ENCODE measurements around the gene HIVEP3.

HIVEP3 gene

DNA sequence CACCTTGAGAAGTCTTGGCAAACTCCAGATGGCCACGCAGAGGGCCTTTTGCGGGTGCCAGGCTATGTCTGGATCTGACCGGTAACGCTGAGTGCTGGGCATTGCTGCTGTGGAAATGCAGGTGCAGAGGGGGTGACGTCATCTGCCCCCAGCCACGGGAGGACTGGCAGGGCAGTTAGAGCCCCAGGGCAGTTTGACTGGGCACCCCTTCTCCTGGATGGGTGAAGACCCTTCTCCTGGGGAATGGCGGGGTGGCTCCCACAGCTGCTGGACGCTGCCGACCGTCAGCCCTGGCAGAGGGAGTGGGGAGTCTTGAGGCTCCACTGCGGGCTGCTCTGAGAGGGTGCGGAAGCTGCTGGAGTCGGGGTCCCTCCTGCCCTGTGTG, 421.7 kb downstream of the HIVEP3 start:
- H3K27ac ChIP-seq (ENCODE audit: low read depth, low read length), result peak overlapping the region; percentile 89

DNA sequence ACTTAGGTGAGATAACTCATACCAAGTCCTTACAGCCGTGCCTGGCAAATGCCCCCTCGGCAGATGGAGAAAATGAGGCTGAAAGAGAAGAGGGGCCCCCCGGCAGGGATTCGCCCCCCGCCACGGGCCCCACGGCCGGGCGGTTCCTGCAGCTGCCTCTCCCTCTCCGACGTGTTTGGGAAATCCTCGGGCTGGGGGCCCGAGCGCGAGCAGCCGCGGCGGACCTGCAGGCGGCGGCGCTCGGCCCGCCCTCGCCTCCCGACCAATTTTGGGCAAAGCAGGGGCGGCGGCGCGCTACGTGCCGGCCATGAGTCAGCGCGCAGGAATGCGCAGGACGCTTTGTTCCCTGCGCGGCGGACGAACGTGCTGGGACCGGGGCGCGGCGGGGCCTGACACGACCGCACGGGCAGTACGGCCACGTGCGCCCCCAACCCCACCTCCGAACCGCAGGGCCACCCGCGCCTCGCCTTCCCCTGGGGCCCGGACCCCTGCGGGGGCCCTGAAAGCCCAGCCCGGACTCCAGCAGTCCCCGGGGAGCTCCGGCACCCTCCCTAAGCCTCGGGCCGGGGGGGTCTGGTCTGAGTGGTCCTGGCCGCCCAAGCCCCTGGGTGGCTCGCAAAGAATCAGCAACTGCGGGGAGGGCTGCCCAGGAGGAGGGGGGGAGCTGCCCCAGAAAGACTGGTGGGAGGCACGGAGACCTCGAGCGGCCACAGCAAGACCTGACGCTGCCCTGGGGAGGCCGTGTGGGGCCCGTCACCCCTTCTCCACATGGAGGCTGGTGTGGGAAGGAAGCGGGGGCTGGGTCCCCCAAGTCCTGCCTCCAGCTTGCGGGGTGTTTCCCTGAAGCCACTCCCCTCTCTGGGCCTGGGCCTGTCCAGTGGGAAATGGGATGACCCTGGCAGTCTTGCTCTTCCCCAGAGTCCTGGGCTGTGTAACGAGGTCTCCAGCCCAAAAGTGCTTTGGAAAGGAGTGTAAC, 422.4 kb downstream of the HIVEP3 start:
- Histone ChIP-seq H3K4me1 (ENCODE audit: control insufficient read depth, insufficient read depth, low read length) (peaks cover 16% of the 10 kb centered on the region), H3K9ac (ENCODE audit: low read depth, low read length) (peak overlapping the region; percentile 70), H3K4me3 (ENCODE audit: low read depth, low read length) (peak overlapping the region; percentile 36; the same call in 1 of the 2 replicates), H3K27me3 (ENCODE audit: control insufficient read depth, insufficient read depth, low read length) (peaks cover 12% of the 10 kb centered on the region; the same call in 1 of the 2 replicates), H3K9me3 (ENCODE audit: control insufficient read depth, insufficient read depth, low read length) (no peaks in the 10 kb centered on the region), H3K27ac (ENCODE audit: low read depth, low read length) (peak overlapping the region; percentile 89), H3K36me3 (ENCODE audit: control insufficient read depth, insufficient read depth, low read length) (no peaks in the 10 kb centered on the region)

More for the DNA sequence above, 421.7 kb downstream of the HIVEP3 start:
- no peaks in the 10 kb centered on the region for H3K36me3 ChIP-seq (ENCODE audit: control insufficient read depth, insufficient read depth, low read length)
- peaks cover 12% of the 10 kb centered on the region; the same call in 1 of the 2 replicates for H3K27me3 ChIP-seq (ENCODE audit: control insufficient read depth, insufficient read depth, low read length)
- H3K4me3 ChIP-seq (ENCODE audit: low read depth, low read length), result no peak overlapping the region
- H3K9me3 ChIP-seq (ENCODE audit: control insufficient read depth, insufficient read depth, low read length), result no peaks in the 10 kb centered on the region
- H3K4me1 ChIP-seq (ENCODE audit: control insufficient read depth, insufficient read depth, low read length), result peaks cover 16% of the 10 kb centered on the region
- no peak overlapping the region; the same call in 1 of the 2 replicates for H3K9ac ChIP-seq (ENCODE audit: low read depth, low read length)

DNA sequence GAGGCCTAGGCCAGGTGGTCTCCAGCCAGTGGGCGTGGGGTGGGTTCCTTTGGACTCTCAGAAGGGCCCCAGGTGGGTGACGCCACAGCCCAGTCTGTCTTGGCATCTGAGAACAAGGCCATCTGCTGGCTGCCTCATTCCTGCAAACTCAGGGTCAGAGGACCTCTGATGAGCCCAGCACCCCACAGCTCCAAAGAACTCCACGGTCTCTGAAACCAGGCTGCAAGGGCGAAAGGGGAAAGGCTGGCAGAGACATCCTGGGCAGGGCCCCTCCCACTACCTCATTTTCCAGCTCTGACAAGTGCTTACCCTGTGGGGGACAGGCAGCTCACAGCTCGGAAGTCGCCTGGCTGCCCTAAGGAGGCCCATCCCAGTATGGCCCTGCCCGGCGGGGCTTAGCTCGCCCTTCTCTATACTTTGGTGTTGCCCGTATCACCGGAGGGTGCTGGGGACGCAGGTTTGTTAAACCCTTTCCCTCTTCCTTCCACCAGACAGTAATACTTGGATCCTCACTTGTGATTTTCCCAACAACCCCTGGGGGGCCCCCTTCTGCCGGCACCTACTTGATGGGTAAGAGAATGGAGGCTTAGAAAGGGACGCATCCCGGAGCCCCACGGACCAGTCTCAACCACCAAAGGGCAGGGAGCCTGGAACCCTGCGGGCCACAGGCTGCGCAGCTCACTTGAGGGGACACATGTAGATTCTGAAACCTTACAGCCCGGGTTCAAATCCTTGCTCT, 423.3 kb downstream of the HIVEP3 start:
- peak overlapping the region; percentile 89 for H3K27ac ChIP-seq (ENCODE audit: low read depth, low read length)
- H3K27me3 ChIP-seq (ENCODE audit: control insufficient read depth, insufficient read depth, low read length), result peaks cover 12% of the 10 kb centered on the region; the same call in 1 of the 2 replicates
- peak overlapping the region; percentile 51 for H3K9ac ChIP-seq (ENCODE audit: low read depth, low read length)
- no peaks in the 10 kb centered on the region for H3K36me3 ChIP-seq (ENCODE audit: control insufficient read depth, insufficient read depth, low read length)
- no peaks in the 10 kb centered on the region for H3K9me3 ChIP-seq (ENCODE audit: control insufficient read depth, insufficient read depth, low read length)
- H3K4me1 ChIP-seq (ENCODE audit: control insufficient read depth, insufficient read depth, low read length), result peaks cover 16% of the 10 kb centered on the region
- peak overlapping the region; percentile 36; the same call in 1 of the 2 replicates for H3K4me3 ChIP-seq (ENCODE audit: low read depth, low read length)

GRCh38 chr1:41494351-41495209, 424.1 kb downstream of the HIVEP3 start:
- Histone ChIP-seq H3K4me1 (ENCODE audit: control insufficient read depth, insufficient read depth, low read length) (peaks cover 16% of the 10 kb centered on the region), H3K9me3 (ENCODE audit: control insufficient read depth, insufficient read depth, low read length) (no peaks in the 10 kb centered on the region), H3K9ac (ENCODE audit: low read depth, low read length) (no peak overlapping the region), H3K27me3 (ENCODE audit: control insufficient read depth, insufficient read depth, low read length) (peaks cover 12% of the 10 kb centered on the region; the same call in 1 of the 2 replicates), H3K36me3 (ENCODE audit: control insufficient read depth, insufficient read depth, low read length) (no peaks in the 10 kb centered on the region), H3K27ac (ENCODE audit: low read depth, low read length) (no peak overlapping the region), H3K4me3 (ENCODE audit: low read depth, low read length) (no peak overlapping the region)

DNA sequence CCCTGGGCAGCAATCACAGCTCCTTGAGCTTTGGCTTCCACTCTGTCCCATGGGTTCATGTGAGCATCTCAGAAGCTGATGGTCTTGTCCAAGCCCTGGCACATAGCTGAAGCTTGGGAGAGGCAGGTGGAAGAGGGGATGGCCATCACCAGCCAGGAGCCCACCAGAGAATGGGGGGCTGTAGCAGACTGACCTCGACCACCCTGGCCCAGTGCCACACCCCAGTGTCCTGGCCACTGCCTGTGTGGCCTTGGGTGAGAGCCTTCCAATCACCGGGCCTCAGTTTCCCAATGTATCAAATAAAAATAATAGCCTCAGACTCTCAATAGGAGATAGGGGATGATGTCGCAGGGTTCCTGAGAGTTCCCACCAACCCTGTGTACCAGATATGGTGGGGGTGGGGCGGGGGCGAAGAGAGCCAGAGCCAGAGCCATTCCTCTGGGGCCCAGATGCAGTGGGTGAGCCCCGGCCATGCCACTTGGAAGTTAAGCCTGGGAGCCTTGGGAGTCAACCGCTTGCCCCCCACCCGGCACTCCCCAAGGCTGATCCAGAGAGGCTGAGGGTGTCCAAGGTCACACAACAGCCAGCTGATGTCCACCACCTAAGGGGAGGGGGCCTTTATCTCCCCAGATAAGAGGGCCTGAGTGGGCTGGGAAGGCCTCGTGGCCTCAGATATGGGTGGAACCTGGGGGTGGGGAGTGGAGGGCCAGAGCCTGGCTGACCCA, 424.9 kb downstream of the HIVEP3 start:
- no peaks in the 10 kb centered on the region for H3K36me3 ChIP-seq (ENCODE audit: control insufficient read depth, insufficient read depth, low read length)
- H3K4me3 ChIP-seq (ENCODE audit: low read depth, low read length), result no peak overlapping the region
- no peak overlapping the region for H3K9ac ChIP-seq (ENCODE audit: low read depth, low read length)
- H3K9me3 ChIP-seq (ENCODE audit: control insufficient read depth, insufficient read depth, low read length), result no peaks in the 10 kb centered on the region
- peaks cover 12% of the 10 kb centered on the region for H3K27me3 ChIP-seq (ENCODE audit: control insufficient read depth, insufficient read depth, low read length)
- peaks cover 16% of the 10 kb centered on the region for H3K4me1 ChIP-seq (ENCODE audit: control insufficient read depth, insufficient read depth, low read length)
- no peak overlapping the region for H3K27ac ChIP-seq (ENCODE audit: low read depth, low read length)

GRCh38 chr1:41493117-41493536, 425.6 kb downstream of the HIVEP3 start:
- no peak overlapping the region for H3K27ac ChIP-seq (ENCODE audit: low read depth, low read length)
- H3K4me1 ChIP-seq (ENCODE audit: control insufficient read depth, insufficient read depth, low read length), result peaks cover 17% of the 10 kb centered on the region
- no peaks in the 10 kb centered on the region for H3K9me3 ChIP-seq (ENCODE audit: control insufficient read depth, insufficient read depth, low read length)
- H3K27me3 ChIP-seq (ENCODE audit: control insufficient read depth, insufficient read depth, low read length), result peaks cover 14% of the 10 kb centered on the region
- no peaks in the 10 kb centered on the region for H3K36me3 ChIP-seq (ENCODE audit: control insufficient read depth, insufficient read depth, low read length)
- no peak overlapping the region for H3K4me3 ChIP-seq (ENCODE audit: low read depth, low read length)
- no peak overlapping the region for H3K9ac ChIP-seq (ENCODE audit: low read depth, low read length)

GRCh38 chr1:41492341-41492848, 426.3 kb downstream of the HIVEP3 start:
- Histone ChIP-seq H3K9ac (ENCODE audit: low read depth, low read length) (no peak overlapping the region), H3K27ac (ENCODE audit: low read depth, low read length) (no peak overlapping the region), H3K4me1 (ENCODE audit: control insufficient read depth, insufficient read depth, low read length) (peaks cover 24% of the 10 kb centered on the region)

DNA sequence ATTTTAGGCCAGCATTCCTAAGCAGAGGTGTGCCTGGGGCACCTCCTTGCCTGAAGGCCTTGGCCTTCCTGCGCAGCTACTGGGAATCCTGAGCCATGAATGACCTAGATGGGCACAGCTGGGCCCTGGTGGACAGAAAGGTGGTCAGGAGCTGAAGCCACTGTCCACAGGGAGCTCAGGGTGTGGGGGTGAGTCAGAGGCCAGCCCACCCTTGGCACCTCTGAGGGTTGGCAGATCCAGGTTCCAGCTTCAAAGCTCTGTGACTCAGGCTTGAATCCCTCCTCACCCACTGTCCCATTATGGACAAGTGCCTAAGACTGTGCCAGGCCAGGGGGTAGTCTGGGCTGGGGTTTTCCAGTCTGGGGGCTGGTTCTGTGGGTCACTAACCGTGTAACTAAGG, 427.8 kb downstream of the HIVEP3 start:
- Histone ChIP-seq H3K9ac (ENCODE audit: low read depth, low read length) (no peak overlapping the region), H3K27me3 (ENCODE audit: control insufficient read depth, insufficient read depth, low read length) (peaks cover 15% of the 10 kb centered on the region), H3K4me3 (ENCODE audit: low read depth, low read length) (no peak overlapping the region), H3K36me3 (ENCODE audit: control insufficient read depth, insufficient read depth, low read length) (no peaks in the 10 kb centered on the region), H3K27ac (ENCODE audit: low read depth, low read length) (no peak overlapping the region), H3K9me3 (ENCODE audit: control insufficient read depth, insufficient read depth, low read length) (no peaks in the 10 kb centered on the region), H3K4me1 (ENCODE audit: control insufficient read depth, insufficient read depth, low read length) (peaks cover 29% of the 10 kb centered on the region)

More at GRCh38 chr1:41492341-41492848, 426.3 kb downstream of the HIVEP3 start:
- Histone ChIP-seq H3K4me3 (ENCODE audit: low read depth, low read length) (no peak overlapping the region), H3K36me3 (ENCODE audit: control insufficient read depth, insufficient read depth, low read length) (no peaks in the 10 kb centered on the region), H3K9me3 (ENCODE audit: control insufficient read depth, insufficient read depth, low read length) (no peaks in the 10 kb centered on the region), H3K27me3 (ENCODE audit: control insufficient read depth, insufficient read depth, low read length) (peaks cover 21% of the 10 kb centered on the region)

- Histone ChIP-seq H3K4me3 (ENCODE audit: low read depth, low read length) (no peak overlapping the region), H3K27ac (ENCODE audit: low read depth, low read length) (no peak overlapping the region), H3K9me3 (ENCODE audit: control insufficient read depth, insufficient read depth, low read length) (no peaks in the 10 kb centered on the region), H3K27me3 (ENCODE audit: control insufficient read depth, insufficient read depth, low read length) (peaks cover 10% of the 10 kb centered on the region; the same call in 1 of the 2 replicates), H3K36me3 (ENCODE audit: control insufficient read depth, insufficient read depth, low read length) (no peaks in the 10 kb centered on the region), H3K4me1 (ENCODE audit: control insufficient read depth, insufficient read depth, low read length) (peaks cover 30% of the 10 kb centered on the region), H3K9ac (ENCODE audit: low read depth, low read length) (no peak overlapping the region)
These were observed 429.2 kb downstream of the HIVEP3 start for GRCh38 chr1:41489561-41489960.
